Esophagus muscularis mucosa (tissue), 4 donors: ENCODE results near the gene ABCC1. TPM values are rescaled to one million over a fixed set of nuclear protein-coding genes. Genes with fewer than 3 reads are reported as not detected.
A peak's percentile ranks its signal among the peaks of the same experiment; 100 is the strongest.

Source experiments
- DNase-seq: peaks from one replicate; pipeline ENCODE4 v3.0.0-alpha.2; 2017; ENCODE audit errors: extremely low spot score
- H3K27ac ChIP-seq, 4 donors: fragments of 200-600 bp; sonication (generic); replicated peaks in 1 of 4; 1 replicate in 3 of 4; 2 replicates in 1 of 4; pipeline ENCODE4 v1.5.1; 2016 to 2019; ENCODE audit warnings: mild to moderate bottlenecking in 1 of 4
- H3K27me3 ChIP-seq, 4 donors: fragments of 200-600 bp; sonication (generic); one replicate each; pipeline versions ENCODE4 v1.5.1 to v1.6.0; 2016 to 2019
- H3K36me3 ChIP-seq, 4 donors: fragments of 200-600 bp; sonication (generic); one replicate each; pipeline ENCODE4 v1.5.1; 2016 to 2019
- H3K4me1 ChIP-seq, 4 donors: fragments of 200-600 bp; sonication (generic); one replicate each; pipeline ENCODE4 v1.5.1; 2016 to 2019
- H3K4me3 ChIP-seq, 4 donors: fragments of 200-600 bp; sonication (generic); 1 replicate in 2 of 4; 2 replicates in 2 of 4; pipeline ENCODE4 v1.5.1; 2016 to 2019; ENCODE audit warnings: mild to moderate bottlenecking in 4 of 4, moderate library complexity in 1 of 4
- H3K9me3 ChIP-seq, 4 donors: fragments of 200-600 bp; sonication (generic); 1 replicate in 3 of 4; 2 replicates in 1 of 4; pipeline ENCODE4 v1.5.1; 2016 to 2019
- CTCF ChIP-seq, 3 experiments: fragments of 200-600 bp in 2 of 3; fragments of 450-650 bp in 1 of 3; sonication (generic) in 2 of 3; IDR thresholded peaks; one replicate each; pipeline ENCODE4 v1.5.1; 2017 to 2019; ENCODE audit warnings: antibody characterized with exemption in 3 of 3, mild to moderate bottlenecking in 2 of 3, moderate library complexity in 1 of 3
- EP300 ChIP-seq: sonication (generic); formaldehyde crosslinking; IDR thresholded peaks from one replicate; pipeline ENCODE4 v1.6.1; 2017; ENCODE audit warnings: antibody characterized with exemption
- POLR2A ChIP-seq: fragments of 450-650 bp; IDR thresholded peaks from one replicate; pipeline ENCODE4 v1.6.1; 2017; ENCODE audit warnings: antibody characterized with exemption, moderate library complexity, mild to moderate bottlenecking, low read depth
- POLR2AphosphoS5 ChIP-seq, 2 donors: sonication (generic); formaldehyde crosslinking; IDR thresholded peaks; one replicate each; pipeline ENCODE4 v1.6.1; 2017; ENCODE audit warnings: antibody characterized with exemption in 2 of 2
- WGBS: methylation state at CpG from one replicate; pipeline ENCODE4 v1.1.5; 2018; 5-methylcytosine and 5-hydroxymethylcytosine counted together
- intact Hi-C: fragments of 100-400 bp; cut with DNase I; formaldehyde crosslinking; loops from one replicate; pipeline ENCODE4 v1.15.1; 2023
- total RNA-seq, 4 donors: library from RNA; depleted of rRNA; stranded (reverse); fragments of >200 nt; gene quantifications; one replicate each; pipeline versions ENCODE4 v1.1.0 to v1.2.1, GENCODE V29; 2016

The ABCC1 gene
- total RNA-seq, 4 donors from 2014 or later: 61.8 to 141 (median 103) TPM

GRCh38 chr16:15970743-15971439, 21.5 kb downstream of the ABCC1 start:
- 86% methylated on average over 7 of the region's 7 CpGs for WGBS
- peaks cover 32 to 100% (median 94%) of the 10 kb centered on the region in 4 donors for H3K4me1 ChIP-seq

DNA sequence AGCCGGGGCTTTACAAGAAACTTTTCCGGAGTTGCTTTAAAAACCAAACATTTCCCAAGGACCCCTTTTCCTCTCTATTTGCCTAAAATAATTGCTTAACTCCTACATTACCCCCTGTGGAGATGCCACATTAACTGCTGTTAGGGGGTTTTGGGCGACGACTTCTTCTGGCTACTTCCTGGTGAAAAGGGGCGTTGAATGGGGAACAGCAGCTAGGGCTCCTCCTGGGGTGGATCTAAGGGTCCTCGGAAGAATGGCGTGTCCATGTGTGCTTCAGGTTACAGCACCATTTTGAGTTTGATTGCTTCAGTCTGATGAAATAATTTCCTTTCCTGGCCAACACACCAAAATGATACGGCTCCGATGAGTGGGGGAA, 22.0 kb downstream of the ABCC1 start:
- intact Hi-C loops: no loop called here
- Histone ChIP-seq H3K4me1 (peaks cover 36 to 100% (median 94%) of the 10 kb centered on the region in 4 donors), H3K4me3 (no peak overlapping the region), H3K27me3 (no peaks in the 10 kb centered on the region), H3K9me3 (peaks cover 0 to 15% (median 2%) of the 10 kb centered on the region in 4 donors), H3K36me3 (no peaks in the 10 kb centered on the region), H3K27ac (peak overlapping the region; percentile 82 to 89 (median 86))
- TF ChIP-seq CTCF (IDR thresholded peaks at IDR 0.05) (no peak), POLR2AphosphoS5 (IDR thresholded peaks at IDR 0.05) (no peak)
- no peak for DNase-seq
- WGBS: 87% methylated on average over 9 of the region's 9 CpGs

More at GRCh38 chr16:15970743-15971439, 21.5 kb downstream of the ABCC1 start:
- no peak for TF ChIP-seq EP300
- TF ChIP-seq CTCF (IDR thresholded peaks at IDR 0.05): no peak
- no peak for TF ChIP-seq POLR2A
- no peak for TF ChIP-seq POLR2AphosphoS5 (IDR thresholded peaks at IDR 0.05)
- H3K36me3 ChIP-seq: no peaks in the 10 kb centered on the region
- H3K4me3 ChIP-seq: no peak overlapping the region
- intact Hi-C loops: no loop called here
- H3K9me3 ChIP-seq: peaks cover 0 to 15% (median 2%) of the 10 kb centered on the region in 4 donors
- no peak for DNase-seq
- no peaks in the 10 kb centered on the region for H3K27me3 ChIP-seq
- H3K27ac ChIP-seq: peak overlapping the region; percentile 82 to 89 (median 86)

DNA sequence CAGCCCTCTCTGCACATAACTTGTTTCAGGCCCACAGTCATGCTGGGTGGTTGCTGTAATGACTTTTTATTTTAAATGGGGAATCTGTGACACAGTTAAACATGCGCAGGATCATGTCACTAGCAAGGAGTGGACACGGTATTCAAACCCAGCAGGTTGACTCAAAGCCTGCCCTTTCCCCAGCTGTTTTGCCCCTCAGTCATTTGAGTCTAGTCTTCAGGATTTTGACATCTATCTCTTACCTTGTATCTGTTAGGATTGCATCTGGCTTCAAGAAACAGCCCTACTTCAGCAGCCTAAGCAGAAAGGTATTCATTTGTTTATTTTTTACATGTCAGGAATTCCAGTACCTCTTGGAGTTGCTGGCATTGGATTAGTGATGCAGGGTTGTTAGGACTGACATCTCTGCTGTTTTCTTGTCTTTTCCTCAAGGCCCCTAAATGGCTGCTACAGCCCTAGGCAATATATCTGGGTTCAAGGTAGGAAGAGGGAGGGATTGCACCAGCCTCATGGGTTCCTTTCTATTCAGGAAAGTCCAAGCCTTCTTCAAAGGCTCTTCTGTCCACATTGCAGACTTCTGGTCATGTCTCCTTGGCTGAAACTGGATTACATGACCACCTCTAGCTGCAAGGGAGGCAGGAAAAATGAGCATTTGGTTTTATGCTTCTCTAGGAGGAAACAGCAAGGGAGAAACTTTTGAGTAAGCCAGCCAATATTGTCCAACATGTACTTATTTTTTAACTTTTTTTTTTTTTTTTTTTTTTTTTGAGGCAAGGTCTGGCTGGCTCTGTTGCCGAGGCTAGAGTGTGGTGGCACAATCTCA, 22.8 kb downstream of the ABCC1 start:
- intact Hi-C loops: no loop called here
- WGBS: 46% methylated on average over 2 of the region's 3 CpGs
- DNase-seq: no peak
- Histone ChIP-seq H3K9me3 (peaks cover 0 to 15% (median 2%) of the 10 kb centered on the region in 4 donors), H3K27me3 (no peaks in the 10 kb centered on the region), H3K4me1 (peaks cover 35 to 100% (median 94%) of the 10 kb centered on the region in 4 donors), H3K4me3 (no peak overlapping the region), H3K27ac (peak overlapping the region; percentile 82 to 89 (median 86)), H3K36me3 (no peaks in the 10 kb centered on the region)
- TF ChIP-seq POLR2AphosphoS5 (IDR thresholded peaks at IDR 0.05) (peak in 1 of 2 donors; percentile 44), EP300 (no peak), POLR2A (no peak)

GRCh38 chr16:15973421-15973820, 24.0 kb downstream of the ABCC1 start:
- Histone ChIP-seq H3K27ac (peak overlapping the region; percentile 82 to 89 (median 86)), H3K4me3 (no peak overlapping the region), H3K36me3 (no peaks in the 10 kb centered on the region), H3K4me1 (peaks cover 40 to 100% (median 95%) of the 10 kb centered on the region in 4 donors), H3K27me3 (no peaks in the 10 kb centered on the region), H3K9me3 (peaks cover 0 to 15% (median 2%) of the 10 kb centered on the region in 4 donors)
- WGBS: 67% methylated on average over 4 of the region's 5 CpGs
- intact Hi-C loops: no loop called here
- TF ChIP-seq EP300: no peak
- DNase-seq: no peak

DNA sequence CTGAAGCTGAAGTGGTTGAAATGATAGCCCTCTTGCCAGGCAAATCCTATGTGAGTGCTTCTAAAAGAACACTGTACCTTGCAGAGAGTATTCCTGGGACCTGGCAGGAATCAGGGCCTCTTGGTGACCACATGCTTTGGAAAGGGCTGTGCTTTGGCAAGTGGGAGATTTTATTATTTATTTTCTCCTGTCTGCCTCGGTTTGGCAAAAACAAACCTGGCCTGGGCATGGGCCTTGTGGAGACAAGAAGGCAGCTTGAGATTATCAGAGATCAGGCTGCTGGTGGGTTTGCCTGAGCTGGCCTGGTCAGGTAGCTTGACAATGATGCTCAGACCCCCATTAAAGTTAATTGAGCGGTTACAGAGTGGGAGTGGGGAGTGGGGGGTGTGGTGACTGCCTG, 24.6 kb downstream of the ABCC1 start:
- intact Hi-C loops: no loop called here
- Histone ChIP-seq H3K27ac (peak overlapping the region; percentile 82 to 89 (median 86)), H3K27me3 (no peaks in the 10 kb centered on the region), H3K9me3 (peaks cover 0 to 15% (median 2%) of the 10 kb centered on the region in 4 donors), H3K4me1 (peaks cover 40 to 100% (median 92%) of the 10 kb centered on the region in 4 donors), H3K4me3 (no peak overlapping the region), H3K36me3 (no peaks in the 10 kb centered on the region)
- no peak for DNase-seq
- TF ChIP-seq CTCF (IDR thresholded peaks at IDR 0.05): no peak
- no peak for TF ChIP-seq POLR2AphosphoS5 (IDR thresholded peaks at IDR 0.05)
- no peak for TF ChIP-seq EP300
- no peak for TF ChIP-seq POLR2A
- 88% methylated on average over 2 of the region's 2 CpGs for WGBS
